DMS 273 (cell line): ENCODE results near the gene DARS2.
A peak's percentile ranks its signal among the peaks of the same experiment; 100 is the strongest.
"Not testable (repeated sequence)": the region's sequence is repeated elsewhere in the genome, so short reads cannot be mapped to it uniquely, and the experiment has no call there.

ENCODE experiments used
- DNase-seq: peaks from one replicate; lab custom pipeline; 2025; ENCODE audit not compliant: unreplicated experiment; lab: John Stamatoyannopoulos, UW

Gene DARS2

GRCh38 chr1:173824315-173825081 lies at the start of gene DARS2, which contains the start of gene CENPL:
DARS2 (plus strand) TSS chr1:173824673; CDS start chr1:173825230, 557 bp downstream.
CENPL (minus strand) TSS chr1:173824883; CDS start chr1:173811299, 13,584 bp downstream.
- peak; percentile 99 for DNase-seq

GRCh38 chr1:173775578-173776226 lies 48.8 kb upstream of the DARS2 start:
- no peak for DNase-seq

- DNase-seq: no peak
Observed at GRCh38 chr1:173779936-173780335, 44.5 kb upstream of the DARS2 start.

GRCh38 chr1:173784997-173785396 lies 39.5 kb upstream of the DARS2 start:
- no peak for DNase-seq

- no peak for DNase-seq
Observed at GRCh38 chr1:173789841-173790240, 34.6 kb upstream of the DARS2 start.

- DNase-seq: no peak
Observed at GRCh38 chr1:173798078-173798477, 26.4 kb upstream of the DARS2 start.

- DNase-seq: not testable (repeated sequence)
Observed at GRCh38 chr1:173799995-173800394, 24.5 kb upstream of the DARS2 start.

- DNase-seq: no peak
Observed at GRCh38 chr1:173802961-173803360, 21.5 kb upstream of the DARS2 start.

- DNase-seq: not testable (repeated sequence)
Observed at GRCh38 chr1:173813654-173814053, 10.8 kb upstream of the DARS2 start.

GRCh38 chr1:173818459-173818858 lies 6.0 kb upstream of the DARS2 start:
- no peak for DNase-seq

GRCh38 chr1:173821680-173822079 lies 2.8 kb upstream of the DARS2 start:
- DNase-seq: no peak

GRCh38 chr1:173823781-173824314 lies 625 bp upstream of the DARS2 start:
- no peak for DNase-seq

GRCh38 chr1:173827611-173828010 lies 3.1 kb downstream of the DARS2 start:
- DNase-seq: no peak

GRCh38 chr1:173832748-173833147 lies 8.3 kb downstream of the DARS2 start:
- no peak for DNase-seq

GRCh38 chr1:173852105-173852504 lies 27.6 kb downstream of the DARS2 start:
- no peak for DNase-seq

- no peak for DNase-seq
Observed at GRCh38 chr1:173853074-173853473, 28.6 kb downstream of the DARS2 start.

- DNase-seq: peak; percentile 14
Observed at GRCh38 chr1:173856014-173856413, 31.5 kb downstream of the DARS2 start.

GRCh38 chr1:173856903-173857302 lies 32.4 kb downstream of the DARS2 start:
- DNase-seq: peak; percentile 22

GRCh38 chr1:173857363-173857917 lies 33.0 kb downstream of the DARS2 start:
- peak; percentile 26 for DNase-seq

- not testable (repeated sequence) for DNase-seq
Observed at GRCh38 chr1:173859547-173859946, 35.1 kb downstream of the DARS2 start.

GRCh38 chr1:173860065-173860464 lies 35.6 kb downstream of the DARS2 start:
- peak; percentile 62 for DNase-seq

GRCh38 chr1:173861731-173862145 lies 37.3 kb downstream of the DARS2 start:
- peak; percentile 80 for DNase-seq
